Psoas muscle (tissue), 8 donors: ENCODE measurements around the gene C1orf167. TPM values are rescaled to one million over a fixed set of nuclear protein-coding genes. Genes with fewer than 3 reads are reported as not detected.

Experiments used
- ATAC-seq, 4 donors: fragments of 200-7000 bp; cut with Tn5 transposase; one replicate each; pipeline ENCODE4 v1.9.1; 2020; ENCODE audit warnings: moderate library complexity in 3 of 4, mild to moderate bottlenecking in 2 of 4
- DNase-seq, 2 donors: peaks; one replicate each; pipeline ENCODE4 v3.0.0-alpha.2; 2020
- H3K27ac ChIP-seq: fragments of 200-600 bp; one replicate; pipeline ENCODE4 v1.8.0; 2022
- H3K27me3 ChIP-seq, 3 donors: fragments of 200-600 bp in 1 of 3; one replicate each; pipeline versions ENCODE4 v1.6.1 to v1.8.0; 2013 to 2022; ENCODE audit warnings: low read length in 2 of 3, mild to moderate bottlenecking in 2 of 3, moderate library complexity in 1 of 3; ENCODE audit not compliant: insufficient read depth in 3 of 3
- H3K36me3 ChIP-seq, 2 donors: fragments of 200-600 bp in 1 of 2; one replicate each; pipeline versions ENCODE4 v1.6.1 to v1.8.0; 2013 to 2022; ENCODE audit warnings: low read depth in 1 of 2, mild to moderate bottlenecking in 1 of 2, moderate library complexity in 1 of 2; ENCODE audit not compliant: insufficient read depth in 1 of 2
- H3K4me1 ChIP-seq: fragments of 200-600 bp; one replicate; pipeline ENCODE4 v1.8.0; 2022
- H3K4me3 ChIP-seq: fragments of 200-600 bp; one replicate; pipeline ENCODE4 v1.8.0; 2022; ENCODE audit warnings: mild to moderate bottlenecking
- H3K9me3 ChIP-seq: fragments of 200-600 bp; one replicate; pipeline ENCODE4 v1.8.0; 2022
- CTCF ChIP-seq: fragments of 200-600 bp; IDR thresholded peaks from one replicate; pipeline ENCODE4 v1.8.0; 2022; ENCODE audit warnings: antibody characterized with exemption
- WGBS, 3 donors: extraction: QIAGEN DNeasy Blood & Tissue Kit; methylation state at CpG; one replicate each; pipeline versions ENCODE4 v1.1.6 to v1.1.7; 2013; 5-methylcytosine and 5-hydroxymethylcytosine counted together
- intact Hi-C, 2 donors: fragments of 100-400 bp; cut with DNase I; formaldehyde crosslinking; loops; one replicate each; pipeline versions ENCODE4 v1.11.0 to v1.14.2; 2022
- polyA plus RNA-seq, 3 donors: library from polyadenylated mRNA; stranded (reverse); fragments of 200-250 nt; gene quantifications; one replicate each; pipeline ENCODE4 v1.2.3, GENCODE V29; 2013
- total RNA-seq, 4 donors: library from RNA; stranded (reverse); fragmentation: NEBNext Ultra II Directional in 2 of 4; extraction: Animal tissue kit (Norgen Biotek cat#: 25700) in 2 of 4; gene quantifications; one replicate each; pipeline versions ENCODE4 v1.2.1 to v1.2.4, GENCODE V29; 2021 to 2023
- donor health status: healthy with polysubstance abuse.
- donor health status: DM: no; HTN: no; CAD: no; lungs with moderate emphysema.
- donor health status: Bipolar disorder and iron deficiency.
- donor health status: healthy.
- donor health status: DM: yes; HTN: yes; CAD: no.
- donor health status: DM: no; HTN: no; CAD: no.
- donor health status: DM: no; HTN: no; CAD: no.
- donor health status: DM: yes; HTN: yes; CAD: no.

The C1orf167 gene
- total and polyA plus RNA-seq, 7 donors, result 1.8 to 5.3 (median 2.5) TPM

DNA sequence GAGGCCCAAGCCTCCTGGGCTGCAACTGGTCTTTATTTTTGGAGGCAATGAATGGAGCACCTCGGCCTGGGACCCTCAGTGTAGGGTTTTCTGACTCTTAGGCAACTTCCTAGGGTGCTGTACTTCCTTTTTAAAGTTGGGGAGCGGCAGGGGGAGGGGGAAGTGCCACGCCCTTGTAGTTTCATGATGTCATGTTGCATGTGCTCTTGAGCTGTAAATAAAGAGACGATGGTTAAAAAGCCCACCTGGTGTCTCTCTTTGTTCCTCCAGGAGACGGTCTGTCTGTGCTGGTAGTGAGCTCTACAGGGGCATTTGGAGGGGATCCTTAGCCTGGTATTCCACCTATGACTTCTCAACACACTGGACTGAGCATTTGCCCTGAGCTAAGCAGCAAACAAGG, 36.4 kb upstream of the C1orf167 start:
- intact Hi-C loops, result no loop called here
- no peak overlapping the region for H3K27ac ChIP-seq
- TF ChIP-seq CTCF, result no peak
- ATAC-seq, result no peak
- no peaks in the 10 kb centered on the region for H3K27me3 ChIP-seq
- H3K9me3 ChIP-seq, result no peaks in the 10 kb centered on the region
- 73 to 81% (median 77%) methylated on average over 5 of the region's 5 CpGs for WGBS, 3 donors
- no peak overlapping the region for H3K4me3 ChIP-seq
- no peak for DNase-seq
- no peaks in the 10 kb centered on the region for H3K4me1 ChIP-seq
- no peaks in the 10 kb centered on the region for H3K36me3 ChIP-seq

DNA sequence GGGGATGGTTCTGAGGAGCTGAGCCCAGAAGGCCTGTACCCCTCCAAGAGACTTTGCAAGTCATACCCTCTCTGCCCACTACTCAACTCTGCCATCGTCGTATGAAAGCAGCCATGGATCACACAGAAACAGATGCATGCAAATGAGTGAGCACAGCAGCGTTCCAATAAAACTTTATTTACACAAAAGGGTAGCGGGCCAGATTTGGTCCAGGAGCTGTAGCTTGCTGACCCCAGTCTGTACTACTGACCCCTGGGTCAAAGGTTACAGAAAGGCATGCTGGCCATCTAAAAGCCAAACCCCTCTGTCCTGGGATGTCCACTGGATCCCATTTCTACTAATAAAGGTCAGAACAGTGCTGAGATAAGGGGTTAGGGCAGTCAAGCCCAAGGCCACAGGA, 34.9 kb upstream of the C1orf167 start:
- WGBS, 3 donors, result 93 to 96% (median 94%) methylated on average over 4 of the region's 4 CpGs
- H3K4me1 ChIP-seq, result no peaks in the 10 kb centered on the region
- ATAC-seq, result no peak

DNA sequence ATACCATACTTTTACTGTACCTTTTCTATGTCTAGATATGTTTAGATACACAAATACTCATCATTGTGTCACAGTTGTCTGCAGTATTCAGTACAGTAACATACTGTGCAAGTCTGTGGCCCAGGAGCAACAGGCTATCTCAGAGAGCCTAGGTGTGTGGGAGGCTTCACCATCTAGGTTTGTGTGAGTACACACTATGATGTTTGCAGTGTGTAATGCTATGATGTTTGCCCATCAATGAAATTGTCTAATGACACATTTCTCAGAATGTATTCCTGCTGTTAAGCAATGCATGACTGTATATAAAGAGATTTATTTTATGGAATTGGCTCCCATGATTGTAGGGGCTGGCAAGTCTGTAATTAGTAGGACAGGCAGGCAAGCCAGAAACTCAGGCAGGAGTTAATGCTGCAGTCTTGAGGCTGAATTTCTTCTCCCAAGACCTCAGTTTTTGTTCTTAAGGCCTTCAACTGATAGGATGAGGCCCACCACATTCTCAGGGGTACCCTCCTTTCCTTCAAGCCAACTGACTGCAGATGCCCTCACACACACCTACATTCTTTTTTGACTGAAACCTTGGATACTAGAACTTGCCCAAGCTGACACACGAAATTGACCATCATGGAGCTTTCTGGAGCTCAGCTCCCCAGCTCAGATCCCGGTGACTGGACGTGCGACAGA, 33.7 kb upstream of the C1orf167 start:
- H3K27me3 ChIP-seq, result no peaks in the 10 kb centered on the region
- H3K4me3 ChIP-seq, result no peak overlapping the region
- no peaks in the 10 kb centered on the region for H3K4me1 ChIP-seq
- 95 to 100% (median 97%) methylated on average over 4 of the region's 4 CpGs for WGBS, 3 donors
- intact Hi-C loops, result no loop called here
- ATAC-seq (no peak), DNase-seq (no peak)
- no peak overlapping the region for H3K27ac ChIP-seq
- no peak for TF ChIP-seq CTCF
- H3K9me3 ChIP-seq, result no peaks in the 10 kb centered on the region
- no peaks in the 10 kb centered on the region for H3K36me3 ChIP-seq

More for the DNA sequence above, 34.9 kb upstream of the C1orf167 start:
- H3K36me3 ChIP-seq, result no peaks in the 10 kb centered on the region
- no peak for TF ChIP-seq CTCF
- intact Hi-C loops, result no loop called here
- H3K9me3 ChIP-seq, result no peaks in the 10 kb centered on the region
- DNase-seq, result no peak
- H3K27ac ChIP-seq, result no peak overlapping the region
- H3K27me3 ChIP-seq, result no peaks in the 10 kb centered on the region
- no peak overlapping the region for H3K4me3 ChIP-seq

DNA sequence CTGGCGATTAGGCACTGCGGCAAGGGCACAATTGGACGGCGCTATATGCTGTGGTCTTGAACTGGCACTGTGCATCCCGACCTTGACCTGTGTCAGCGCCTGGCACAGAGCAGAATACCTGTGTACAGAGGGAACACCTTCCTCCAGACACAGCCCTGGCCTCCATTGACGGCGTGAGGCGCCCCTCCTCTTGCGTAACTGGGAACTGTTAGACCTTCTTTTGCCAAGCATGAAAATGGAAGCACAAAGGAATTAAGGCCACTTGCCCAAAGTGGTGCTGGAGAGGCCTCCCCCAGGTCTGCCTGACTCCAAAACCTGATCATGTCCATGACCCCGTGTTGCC, 32.9 kb upstream of the C1orf167 start:
- ATAC-seq, result no peak
- H3K36me3 ChIP-seq, result no peaks in the 10 kb centered on the region
- H3K27me3 ChIP-seq, result no peaks in the 10 kb centered on the region
- H3K27ac ChIP-seq, result no peak overlapping the region
- intact Hi-C loops, result no loop called here
- TF ChIP-seq CTCF, result no peak
- no peak for DNase-seq
- 91 to 94% (median 91%) methylated on average over 11 of the region's 11 CpGs for WGBS, 3 donors
- H3K4me1 ChIP-seq, result no peaks in the 10 kb centered on the region
- H3K9me3 ChIP-seq, result no peaks in the 10 kb centered on the region
- no peak overlapping the region for H3K4me3 ChIP-seq
